ENCODE data around the gene GALNT7. TPM values are rescaled to one million over a fixed set of nuclear protein-coding genes. Genes with fewer than 3 reads are reported as not detected.

Gene GALNT7
- total and polyA plus RNA-seq, 4 donors: 9.3 to 32.7 (median 14.3) TPM

DNA sequence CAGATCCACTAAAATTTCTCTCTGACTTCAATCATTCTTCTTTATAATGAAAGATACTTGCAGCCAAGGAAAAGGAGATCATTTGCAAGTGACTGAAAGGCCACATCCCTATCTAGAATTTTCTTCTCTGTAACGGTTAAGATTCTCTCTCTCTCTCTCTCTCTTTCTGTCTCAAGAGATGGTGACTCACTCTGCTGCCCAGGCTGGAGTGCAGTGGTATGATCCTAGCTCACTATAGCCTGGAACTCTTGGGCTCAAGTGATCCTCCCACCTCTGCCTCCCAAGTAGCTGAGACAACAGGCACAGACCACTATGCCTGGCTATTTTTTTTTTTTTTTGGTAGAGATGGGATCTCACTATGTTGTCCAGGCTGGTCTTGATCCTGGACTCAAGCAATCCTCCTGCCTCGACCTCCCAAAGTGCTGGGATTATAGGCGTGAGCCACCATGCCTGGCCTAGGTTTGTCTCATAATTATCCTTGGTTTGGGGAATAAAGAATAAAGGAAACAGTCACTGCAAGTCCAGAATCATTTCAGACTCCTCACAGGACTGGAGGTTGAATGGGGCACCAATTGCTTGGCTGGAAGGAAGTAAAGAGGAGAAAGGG is 33.3 kb upstream of the GALNT7 start:
- no peaks in the 10 kb centered on the region for H3K4me1 ChIP-seq (ENCODE audit: control insufficient read depth in 5 of 5, insufficient read depth in 5 of 5, low read length in 5 of 5)
- no peaks in the 10 kb centered on the region for H3K27me3 ChIP-seq (ENCODE audit: control insufficient read depth in 3 of 3, insufficient read depth in 3 of 3, low read length in 2 of 3)
- H3K27ac ChIP-seq (ENCODE audit: low read depth in 1 of 2, low read length in 1 of 2): no peak overlapping the region
- no peaks in the 10 kb centered on the region for H3K9me3 ChIP-seq (ENCODE audit: control insufficient read depth in 4 of 4, insufficient read depth in 3 of 4, low read length in 3 of 4)
- H3K9ac ChIP-seq (ENCODE audit: insufficient read depth in 1 of 2, low read length in 2 of 2): no peak overlapping the region
- ATAC-seq (ENCODE audit: insufficient read depth, low FRiP score) (no peak), DNase-seq (no peak)
- 82 to 91% methylated on average over 3 of the region's 3 CpGs for WGBS, 2 donors
- TF ChIP-seq, protein P1, sequence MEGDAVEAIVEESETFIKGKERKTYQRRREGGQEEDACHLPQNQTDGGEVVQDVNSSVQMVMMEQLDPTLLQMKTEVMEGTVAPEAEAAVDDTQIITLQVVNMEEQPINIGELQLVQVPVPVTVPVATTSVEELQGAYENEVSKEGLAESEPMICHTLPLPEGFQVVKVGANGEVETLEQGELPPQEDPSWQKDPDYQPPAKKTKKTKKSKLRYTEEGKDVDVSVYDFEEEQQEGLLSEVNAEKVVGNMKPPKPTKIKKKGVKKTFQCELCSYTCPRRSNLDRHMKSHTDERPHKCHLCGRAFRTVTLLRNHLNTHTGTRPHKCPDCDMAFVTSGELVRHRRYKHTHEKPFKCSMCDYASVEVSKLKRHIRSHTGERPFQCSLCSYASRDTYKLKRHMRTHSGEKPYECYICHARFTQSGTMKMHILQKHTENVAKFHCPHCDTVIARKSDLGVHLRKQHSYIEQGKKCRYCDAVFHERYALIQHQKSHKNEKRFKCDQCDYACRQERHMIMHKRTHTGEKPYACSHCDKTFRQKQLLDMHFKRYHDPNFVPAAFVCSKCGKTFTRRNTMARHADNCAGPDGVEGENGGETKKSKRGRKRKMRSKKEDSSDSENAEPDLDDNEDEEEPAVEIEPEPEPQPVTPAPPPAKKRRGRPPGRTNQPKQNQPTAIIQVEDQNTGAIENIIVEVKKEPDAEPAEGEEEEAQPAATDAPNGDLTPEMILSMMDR (IDR thresholded peaks at IDR 0.05; ENCODE audit: control extremely low read depth, extremely low read depth): no peak
- H3K4me3 ChIP-seq: no peak overlapping the region
- no peaks in the 10 kb centered on the region for H3K36me3 ChIP-seq (ENCODE audit: control insufficient read depth in 4 of 4, insufficient read depth in 4 of 4, low read length in 4 of 4)

DNA sequence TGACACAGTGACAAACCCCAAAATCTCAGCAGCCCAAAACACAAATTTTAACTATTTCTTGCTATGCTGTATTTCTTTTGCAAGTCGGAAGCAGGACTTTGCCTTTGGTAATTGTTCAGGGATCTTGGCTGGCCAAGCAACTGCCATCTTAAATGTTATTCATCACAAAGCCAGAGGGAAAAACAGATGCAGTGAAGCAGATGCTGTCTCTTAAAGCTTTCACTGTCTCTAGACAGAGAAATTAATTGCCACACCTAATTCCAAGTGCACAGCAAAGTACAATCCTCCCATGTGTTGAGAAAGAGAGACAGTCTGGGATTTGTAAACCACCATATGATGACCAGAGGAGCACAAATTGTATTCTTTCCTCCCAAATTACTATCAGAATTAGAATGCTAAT is 30.0 kb upstream of the GALNT7 start:
- H3K36me3 ChIP-seq (ENCODE audit: control insufficient read depth in 4 of 4, insufficient read depth in 4 of 4, low read length in 4 of 4): no peaks in the 10 kb centered on the region
- H3K4me1 ChIP-seq (ENCODE audit: control insufficient read depth in 5 of 5, insufficient read depth in 5 of 5, low read length in 5 of 5): no peaks in the 10 kb centered on the region
- TF ChIP-seq, protein P1 (IDR thresholded peaks at IDR 0.05; ENCODE audit: control extremely low read depth, extremely low read depth): no peak
- WGBS, 2 donors: 79 to 90% methylated on average over 1 of the region's 1 CpG
- no peak overlapping the region for H3K4me3 ChIP-seq
- no peaks in the 10 kb centered on the region for H3K27me3 ChIP-seq (ENCODE audit: control insufficient read depth in 3 of 3, insufficient read depth in 3 of 3, low read length in 2 of 3)
- no peak for ATAC-seq (ENCODE audit: insufficient read depth, low FRiP score)
- no peak overlapping the region for H3K27ac ChIP-seq (ENCODE audit: low read depth in 1 of 2, low read length in 1 of 2)
- no peak overlapping the region for H3K9ac ChIP-seq (ENCODE audit: insufficient read depth in 1 of 2, low read length in 2 of 2)
- DNase-seq: no peak
- peaks cover 0 to 2% (median 0%) of the 10 kb centered on the region in 4 donors for H3K9me3 ChIP-seq (ENCODE audit: control insufficient read depth in 4 of 4, insufficient read depth in 3 of 4, low read length in 3 of 4)

DNA sequence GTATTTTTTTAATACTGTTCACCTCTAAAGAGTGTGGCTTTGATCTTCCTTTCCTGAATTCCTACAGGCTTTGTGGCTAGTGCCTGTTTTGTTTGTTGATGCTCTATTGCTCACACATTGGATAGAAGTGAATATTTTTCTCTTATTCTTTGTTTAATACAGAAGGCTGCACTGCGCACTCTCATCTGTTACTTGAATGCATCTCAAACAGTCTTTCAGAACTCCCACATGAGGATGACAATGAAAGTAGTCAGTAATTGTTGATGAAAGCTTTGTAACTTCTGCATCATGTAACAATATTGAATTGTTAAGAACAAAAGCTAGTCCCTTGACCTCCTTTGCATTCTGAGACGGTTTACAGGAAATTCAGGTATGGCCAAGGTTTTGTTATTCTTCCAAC is 29.1 kb upstream of the GALNT7 start:
- no peaks in the 10 kb centered on the region for H3K4me1 ChIP-seq (ENCODE audit: control insufficient read depth in 5 of 5, insufficient read depth in 5 of 5, low read length in 5 of 5)
- H3K27me3 ChIP-seq (ENCODE audit: control insufficient read depth in 3 of 3, insufficient read depth in 3 of 3, low read length in 2 of 3): no peaks in the 10 kb centered on the region
- H3K4me3 ChIP-seq: no peak overlapping the region
- ATAC-seq (ENCODE audit: insufficient read depth, low FRiP score) (no peak), DNase-seq (no peak)
- H3K9me3 ChIP-seq (ENCODE audit: control insufficient read depth in 4 of 4, insufficient read depth in 3 of 4, low read length in 3 of 4): peaks cover 0 to 2% (median 0%) of the 10 kb centered on the region in 4 donors
- no peaks in the 10 kb centered on the region for H3K36me3 ChIP-seq (ENCODE audit: control insufficient read depth in 4 of 4, insufficient read depth in 4 of 4, low read length in 4 of 4)
- H3K9ac ChIP-seq (ENCODE audit: insufficient read depth in 1 of 2, low read length in 2 of 2): no peak overlapping the region
- TF ChIP-seq, protein P1 (IDR thresholded peaks at IDR 0.05; ENCODE audit: control extremely low read depth, extremely low read depth): no peak
- H3K27ac ChIP-seq (ENCODE audit: low read depth in 1 of 2, low read length in 1 of 2): no peak overlapping the region
- WGBS, 2 donors: 41 to 42% methylated on average over 2 of the region's 2 CpGs

DNA sequence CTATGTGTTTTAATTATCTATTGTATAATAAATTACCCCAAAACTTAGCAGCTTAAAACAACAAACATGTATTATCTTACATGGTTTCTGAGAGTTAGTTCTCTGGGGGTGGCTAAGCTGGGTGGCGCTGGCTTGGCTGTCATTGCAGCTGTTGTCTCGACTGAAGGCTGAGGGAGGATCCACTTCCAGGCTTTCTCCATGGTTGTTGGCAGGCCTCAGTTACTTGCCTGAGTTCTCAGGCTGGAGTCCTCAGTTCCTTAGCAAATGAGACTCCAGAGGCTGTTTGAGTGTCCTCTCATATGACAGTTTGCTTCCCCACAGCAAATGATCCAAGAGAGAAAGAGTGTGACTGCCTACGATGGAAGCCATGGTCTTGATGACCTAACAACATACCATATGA is 23.5 kb upstream of the GALNT7 start:
- H3K27ac ChIP-seq (ENCODE audit: low read depth in 1 of 2, low read length in 1 of 2): no peak overlapping the region
- no peak overlapping the region for H3K4me3 ChIP-seq
- H3K4me1 ChIP-seq (ENCODE audit: control insufficient read depth in 5 of 5, insufficient read depth in 5 of 5, low read length in 5 of 5): no peaks in the 10 kb centered on the region
- no peak overlapping the region for H3K9ac ChIP-seq (ENCODE audit: insufficient read depth in 1 of 2, low read length in 2 of 2)
- peaks cover 0 to 2% (median 0%) of the 10 kb centered on the region in 4 donors for H3K9me3 ChIP-seq (ENCODE audit: control insufficient read depth in 4 of 4, insufficient read depth in 3 of 4, low read length in 3 of 4)
- no peak for DNase-seq
- H3K27me3 ChIP-seq (ENCODE audit: control insufficient read depth in 3 of 3, insufficient read depth in 3 of 3, low read length in 2 of 3): no peaks in the 10 kb centered on the region
- 95 to 100% methylated on average over 3 of the region's 3 CpGs for WGBS, 2 donors
- TF ChIP-seq, protein P1 (IDR thresholded peaks at IDR 0.05; ENCODE audit: control extremely low read depth, extremely low read depth): no peak
- H3K36me3 ChIP-seq (ENCODE audit: control insufficient read depth in 4 of 4, insufficient read depth in 4 of 4, low read length in 4 of 4): no peaks in the 10 kb centered on the region
- ATAC-seq (ENCODE audit: insufficient read depth, low FRiP score): no peak
